22Rv1 (cell line): ENCODE measurements around the gene SORCS2.

Experiments used
- H3K27ac ChIP-seq: fragments of 450-650 bp; 2 replicates; pipeline ENCODE4 v1.5.1; 2017
- ZFX ChIP-seq: fragments of 450-650 bp; IDR thresholded peaks from 2 replicates; pipeline ENCODE4 v1.6.1; 2017; ENCODE audit warnings: antibody characterized with exemption, borderline replicate concordance
- TF ChIP-seq, protein P1 (sequence below): fragments of 450-650 bp; IDR thresholded peaks from 2 replicates; pipeline ENCODE4 v1.5.1; 2017; ENCODE audit warnings: mild to moderate bottlenecking

SORCS2 gene

DNA sequence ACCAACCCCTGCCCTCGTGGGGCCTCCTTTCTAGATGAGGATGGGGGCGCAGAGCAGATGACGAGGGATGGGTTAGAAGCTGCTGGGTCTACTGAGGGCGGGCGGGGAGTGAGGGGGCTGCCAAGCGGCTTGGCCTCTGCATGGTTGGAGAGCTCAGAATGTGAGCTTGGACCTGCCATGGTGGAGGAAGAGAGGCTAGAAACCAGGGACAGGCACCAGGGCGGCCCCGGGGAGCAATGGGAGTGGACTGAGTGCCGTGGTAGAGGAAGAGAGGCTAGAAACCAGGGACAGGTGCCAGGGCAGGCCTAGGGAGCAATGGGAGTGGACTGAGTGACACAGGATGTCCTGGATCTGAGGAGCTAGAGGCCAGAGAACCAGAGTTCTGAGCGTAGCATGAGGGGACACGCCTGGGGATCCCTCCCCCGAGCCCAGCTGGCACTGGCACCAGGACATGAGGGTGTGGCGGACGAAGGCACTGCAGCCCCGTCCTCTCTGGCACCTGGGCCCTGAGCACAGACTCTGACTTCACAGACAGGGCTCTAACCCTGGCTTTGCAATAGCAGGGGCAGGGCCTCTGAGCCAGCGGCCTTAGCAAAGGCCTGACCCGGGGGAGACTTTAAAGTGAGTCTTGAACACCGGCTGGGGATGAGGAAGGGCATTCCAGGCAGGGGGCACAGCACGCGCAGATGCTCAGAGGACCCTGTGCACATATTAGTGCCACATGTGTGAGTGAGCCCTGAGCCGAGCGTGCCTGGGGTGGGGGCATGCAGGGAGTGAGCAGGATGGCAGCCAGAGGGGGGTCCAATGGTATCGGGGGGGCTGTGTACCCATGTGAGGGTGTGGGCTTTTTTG, 456.4 kb downstream of the SORCS2 start:
- no peak overlapping the region for H3K27ac ChIP-seq
- TF ChIP-seq, protein P1, sequence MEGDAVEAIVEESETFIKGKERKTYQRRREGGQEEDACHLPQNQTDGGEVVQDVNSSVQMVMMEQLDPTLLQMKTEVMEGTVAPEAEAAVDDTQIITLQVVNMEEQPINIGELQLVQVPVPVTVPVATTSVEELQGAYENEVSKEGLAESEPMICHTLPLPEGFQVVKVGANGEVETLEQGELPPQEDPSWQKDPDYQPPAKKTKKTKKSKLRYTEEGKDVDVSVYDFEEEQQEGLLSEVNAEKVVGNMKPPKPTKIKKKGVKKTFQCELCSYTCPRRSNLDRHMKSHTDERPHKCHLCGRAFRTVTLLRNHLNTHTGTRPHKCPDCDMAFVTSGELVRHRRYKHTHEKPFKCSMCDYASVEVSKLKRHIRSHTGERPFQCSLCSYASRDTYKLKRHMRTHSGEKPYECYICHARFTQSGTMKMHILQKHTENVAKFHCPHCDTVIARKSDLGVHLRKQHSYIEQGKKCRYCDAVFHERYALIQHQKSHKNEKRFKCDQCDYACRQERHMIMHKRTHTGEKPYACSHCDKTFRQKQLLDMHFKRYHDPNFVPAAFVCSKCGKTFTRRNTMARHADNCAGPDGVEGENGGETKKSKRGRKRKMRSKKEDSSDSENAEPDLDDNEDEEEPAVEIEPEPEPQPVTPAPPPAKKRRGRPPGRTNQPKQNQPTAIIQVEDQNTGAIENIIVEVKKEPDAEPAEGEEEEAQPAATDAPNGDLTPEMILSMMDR: no peak
- TF ChIP-seq ZFX: no peak

DNA sequence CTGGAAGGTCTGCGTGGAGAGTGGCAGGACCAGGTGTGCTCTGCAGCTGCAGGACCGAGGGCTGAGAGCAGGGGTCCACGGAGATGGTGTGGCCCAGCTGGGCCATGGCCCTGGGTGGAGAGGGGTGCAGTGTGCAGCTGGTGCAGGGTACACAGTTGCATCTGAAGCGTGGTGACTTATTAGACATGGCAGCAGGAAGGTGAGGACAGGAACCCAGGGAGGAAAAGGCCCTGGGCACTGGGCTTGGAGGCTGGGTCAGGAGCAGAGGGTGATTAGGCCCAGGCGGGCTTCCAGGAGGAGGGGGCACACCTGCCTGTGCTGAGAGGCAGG, 457.0 kb downstream of the SORCS2 start:
- TF ChIP-seq, protein P1: no peak
- TF ChIP-seq ZFX: no peak
- no peak overlapping the region for H3K27ac ChIP-seq

DNA sequence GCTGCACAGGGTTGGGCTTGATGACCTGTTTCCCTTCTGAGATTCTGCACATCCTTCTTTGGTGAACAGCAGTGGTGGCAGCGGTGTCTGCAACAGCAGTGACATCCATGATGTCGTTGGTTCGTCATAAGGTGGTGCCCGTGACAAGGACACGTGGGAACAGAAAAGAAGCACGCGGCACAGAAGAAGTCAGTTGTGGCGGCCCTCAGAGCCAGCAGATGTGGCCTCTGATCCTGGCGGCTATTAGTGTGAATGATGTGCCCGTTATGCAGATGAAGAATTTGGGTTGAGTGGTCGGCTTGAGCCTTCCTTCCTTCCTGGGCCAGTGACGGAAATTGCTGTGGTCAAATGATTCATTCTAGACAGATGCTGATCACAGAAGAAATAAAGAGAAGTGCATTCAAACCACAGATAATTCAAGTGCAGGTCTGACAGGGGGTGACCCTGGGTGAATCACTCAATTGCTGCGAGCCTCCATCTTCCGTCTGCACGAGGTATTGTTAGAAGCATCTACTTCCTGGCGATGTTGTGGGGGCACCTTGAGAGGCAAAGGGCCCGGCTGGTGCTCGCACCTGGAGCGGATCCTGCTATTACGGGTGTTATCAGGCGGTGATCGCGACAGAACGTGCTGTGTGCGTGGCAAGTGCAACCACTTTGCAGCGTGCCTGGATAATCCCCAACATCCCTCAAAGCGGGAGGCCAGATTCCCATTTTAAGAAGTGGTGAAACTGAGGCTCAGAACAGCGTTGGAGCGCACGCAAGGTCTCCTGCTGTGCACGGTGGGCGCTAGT, 457.6 kb downstream of the SORCS2 start:
- no peak overlapping the region for H3K27ac ChIP-seq
- TF ChIP-seq, protein P1: no peak
- no peak for TF ChIP-seq ZFX

DNA sequence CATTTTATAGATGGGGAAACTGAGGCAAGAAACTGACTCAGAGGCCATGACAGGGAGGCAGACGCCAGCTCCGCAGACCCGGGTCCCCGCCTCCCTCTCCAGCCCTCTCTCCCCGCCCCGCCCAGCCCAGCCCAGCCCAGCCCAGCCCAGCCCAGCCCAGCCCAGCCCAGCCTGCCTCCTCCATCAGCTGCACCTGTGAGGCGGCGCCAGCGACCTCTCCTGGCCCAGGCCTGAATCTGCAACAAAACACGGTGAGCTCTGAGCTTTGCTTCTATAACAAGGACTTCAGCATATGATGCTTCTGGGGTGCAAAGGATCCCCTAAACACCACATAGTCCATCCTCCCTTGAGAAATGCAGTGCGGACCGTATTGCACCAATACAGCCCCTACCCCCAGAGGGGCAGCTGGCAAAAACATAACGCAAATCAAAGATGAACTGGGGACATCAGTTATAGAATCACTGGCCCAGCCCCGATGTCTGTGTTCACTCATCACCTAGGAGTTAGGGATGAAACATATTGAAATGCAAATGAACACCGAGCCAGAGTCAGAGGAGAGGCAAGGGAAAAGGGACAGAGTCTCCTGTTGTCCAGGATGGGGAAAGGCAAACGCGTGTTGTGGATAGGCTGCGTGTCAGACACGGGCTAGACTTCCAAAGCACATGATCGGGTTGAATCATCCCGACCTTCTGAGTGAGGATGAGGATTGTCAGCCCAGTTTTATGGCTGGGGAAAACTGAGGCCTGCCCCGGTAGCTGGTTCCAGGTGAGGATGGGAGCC, 458.5 kb downstream of the SORCS2 start:
- H3K27ac ChIP-seq: no peak overlapping the region
- TF ChIP-seq, protein P1: peak; percentile 35; the same call in 1 of the 2 replicates
- TF ChIP-seq ZFX: no peak

DNA sequence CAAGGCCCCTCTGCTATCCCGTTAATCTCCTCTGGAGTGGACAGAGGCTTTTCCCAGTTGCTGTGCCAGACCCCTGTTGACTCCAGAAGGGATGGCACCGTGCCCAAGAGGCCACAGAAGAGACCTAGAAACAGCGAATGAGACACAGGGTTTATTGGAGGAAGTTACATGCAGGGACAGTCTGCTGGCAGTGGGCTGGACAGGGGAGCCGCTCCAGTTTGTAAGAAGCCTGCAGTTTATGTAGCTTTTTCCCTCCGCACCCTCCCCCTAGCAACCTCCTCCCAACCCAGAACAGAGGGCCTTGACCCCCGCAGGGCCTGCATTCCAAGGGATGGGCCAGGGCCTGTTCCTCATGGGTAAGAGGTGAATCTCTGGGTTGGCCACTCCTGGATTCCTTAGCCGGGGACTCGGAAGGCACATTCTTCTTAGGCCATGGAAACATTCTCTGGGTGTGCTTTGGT, 459.2 kb downstream of the SORCS2 start:
- TF ChIP-seq, protein P1: no peak
- TF ChIP-seq ZFX: no peak
- no peak overlapping the region for H3K27ac ChIP-seq

DNA sequence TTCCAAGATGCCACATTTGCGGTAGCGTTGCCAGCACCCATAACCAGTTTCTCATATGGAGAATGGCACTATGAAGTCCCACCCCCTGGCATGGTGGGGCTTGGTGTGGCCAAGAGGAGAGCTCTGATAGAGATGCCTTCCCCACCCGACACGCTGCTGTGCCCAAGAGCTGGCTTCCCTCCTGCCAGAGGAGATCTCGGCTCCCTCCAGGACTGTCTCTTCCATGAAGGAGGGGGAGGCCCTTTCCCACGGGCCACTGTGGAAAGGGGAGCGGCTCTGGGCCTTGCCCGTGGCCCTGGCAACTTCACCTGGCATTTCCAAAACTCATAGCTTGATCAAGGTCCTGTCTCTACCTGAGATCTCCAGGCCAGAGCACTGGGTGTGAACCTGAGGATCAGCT, 459.7 kb downstream of the SORCS2 start:
- no peak overlapping the region for H3K27ac ChIP-seq
- no peak for TF ChIP-seq ZFX

DNA sequence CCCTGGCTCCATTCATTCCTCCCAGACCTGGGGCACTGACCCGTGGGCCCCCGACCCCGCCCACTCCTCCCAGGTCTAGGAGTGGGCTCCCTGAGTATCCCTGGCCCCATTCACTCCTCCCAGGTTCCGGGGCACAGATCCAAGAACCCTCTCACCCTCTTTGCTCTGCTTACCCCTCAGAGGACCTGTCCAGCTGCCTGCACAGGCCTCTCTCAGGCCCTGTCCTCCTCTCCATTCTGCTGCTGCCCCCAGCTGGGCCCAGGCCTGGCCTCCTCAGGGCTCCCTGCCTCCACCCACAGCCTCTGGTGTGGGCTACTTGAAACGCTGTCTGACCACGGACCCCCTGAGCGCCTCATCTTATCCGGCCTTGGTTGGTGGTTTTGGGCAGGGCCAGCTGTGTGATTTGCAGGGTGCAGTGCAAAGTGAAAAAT, 460.1 kb downstream of the SORCS2 start:
- H3K27ac ChIP-seq: no peak overlapping the region
- TF ChIP-seq, protein P1: no peak
